GM12892 (cell line): ENCODE measurements around the gene CCDC80.

ENCODE experiments used
- POLR2A ChIP-seq: IDR thresholded peaks from 2 replicates; pipeline ENCODE4 v1.6.1; 2011; ENCODE audit warnings: low read depth, low read length, control low read depth
- POLR2AphosphoS5 ChIP-seq: IDR thresholded peaks from 2 replicates; pipeline ENCODE4 v1.6.1; 2011; ENCODE audit warnings: low read depth, low read length, control low read depth
- TAF1 ChIP-seq: IDR thresholded peaks from 2 replicates; pipeline ENCODE4 v1.6.1; 2011; ENCODE audit warnings: low read depth, mild to moderate bottlenecking, control low read depth, low read length, borderline replicate concordance

GRCh38 chr3:112623717-112624116 lies 17.2 kb downstream of the CCDC80 start:
- no peak for TF ChIP-seq POLR2AphosphoS5
- no peak for TF ChIP-seq TAF1
- TF ChIP-seq POLR2A, result no peak
